ENCODE measurements around the gene PACSIN3.

GRCh38 chr11:47176328-47177228 is 9.7 kb downstream of the PACSIN3 start, which contains the start of gene ARFGAP2:
- TF ChIP-seq CTCF (IDR thresholded peaks at IDR 0.05) (no peak), POLR2A (IDR thresholded peaks at IDR 0.05) (no peak)
